G401 (cell line): Measurements from ENCODE around the gene TRAK2. TPM values are rescaled to one million over a fixed set of nuclear protein-coding genes. Genes with fewer than 3 reads are reported as not detected.
"Not testable (repeated sequence)": the region's sequence is repeated elsewhere in the genome, so short reads cannot be mapped to it uniquely, and the experiment has no call there.

Source experiments
- DNase-seq: peaks from one replicate; pipeline ENCODE4 v3.0.0-alpha.2; 2015; ENCODE audit warnings: low spot score
- in situ Hi-C: cut with HindIII; loops from 2 replicates; pipeline ENCODE4 v1.10.0; 2016; ENCODE audit warnings: low sequenced_read_pairs, mixed read lengths
- total RNA-seq: library from RNA; depleted of rRNA; stranded (reverse); fragments of >200 nt; shearing (Covaris generic); gene quantifications from 2 replicates; pipeline ENCODE4 v1.2.3, GENCODE V29; 2014

Gene TRAK2
- total RNA-seq, 1 experiment from 2014 or later = 16.7 TPM

GRCh38 chr2:201377218-201377617 is 74.0 kb downstream of the TRAK2 start:
- DNase-seq = no peak
- in situ Hi-C loops = no loop called here

- no peak for DNase-seq
- in situ Hi-C loops = no loop called here
Measured at GRCh38 chr2:201369775-201370174, 81.5 kb downstream of the TRAK2 start.

- DNase-seq, in situ Hi-C loops: not testable (repeated sequence)
Measured at GRCh38 chr2:201369318-201369717, 81.9 kb downstream of the TRAK2 start.

GRCh38 chr2:201366146-201366545 is 85.1 kb downstream of the TRAK2 start:
- in situ Hi-C loops = no loop called here

GRCh38 chr2:201363857-201364560 is 87.2 kb downstream of the TRAK2 start:
- DNase-seq = peak; percentile 10
- in situ Hi-C loops = no loop called here

More at GRCh38 chr2:201366146-201366545, 85.1 kb downstream of the TRAK2 start:
- no peak for DNase-seq

- in situ Hi-C loops = no loop called here
- no peak for DNase-seq
Measured at GRCh38 chr2:201362396-201362795, 88.9 kb downstream of the TRAK2 start.

- in situ Hi-C loops = no loop called here
- no peak for DNase-seq
Measured at GRCh38 chr2:201361078-201361733, 90.1 kb downstream of the TRAK2 start.

GRCh38 chr2:201360256-201360655 is 91.0 kb downstream of the TRAK2 start:
- DNase-seq = no peak
- in situ Hi-C loops = no loop called here

- in situ Hi-C loops = no loop called here
- DNase-seq = no peak
Measured at GRCh38 chr2:201358684-201359083, 92.6 kb downstream of the TRAK2 start.

GRCh38 chr2:201357221-201357620 is 94.0 kb downstream of the TRAK2 start, which contains the start of gene FLACC1:
Gene FLACC1 (minus strand): TSS chr2:201357345. CDS start chr2:201351404, 5,941 bp downstream.
- in situ Hi-C loops = no loop called here
- DNase-seq = peak; percentile 8

GRCh38 chr2:201353116-201353515 is 98.1 kb downstream of the TRAK2 start:
- DNase-seq = no peak
- in situ Hi-C loops = no loop called here

- no peak for DNase-seq
- in situ Hi-C loops = no loop called here
Measured at GRCh38 chr2:201350879-201351278, 100.4 kb downstream of the TRAK2 start.

GRCh38 chr2:201349601-201350000 is 101.7 kb downstream of the TRAK2 start:
- no peak for DNase-seq
- in situ Hi-C loops = no loop called here

- in situ Hi-C loops = no loop called here
- no peak for DNase-seq
Measured at GRCh38 chr2:201348758-201349157, 102.5 kb downstream of the TRAK2 start.

- in situ Hi-C loops = no loop called here
- DNase-seq = no peak
Measured at GRCh38 chr2:201347138-201347537, 104.1 kb downstream of the TRAK2 start.

- in situ Hi-C loops = no loop called here
- DNase-seq = no peak
Measured at GRCh38 chr2:201345625-201346213, 105.5 kb downstream of the TRAK2 start.

GRCh38 chr2:201344663-201345366 is 106.4 kb downstream of the TRAK2 start:
- in situ Hi-C loops = no loop called here
- no peak for DNase-seq

GRCh38 chr2:201343559-201343958 is 107.7 kb downstream of the TRAK2 start:
- in situ Hi-C loops = no loop called here
- DNase-seq = no peak

- in situ Hi-C loops = no loop called here
- DNase-seq = no peak
Measured at GRCh38 chr2:201342923-201343322, 108.3 kb downstream of the TRAK2 start.

- in situ Hi-C loops = no loop called here
- DNase-seq = no peak
Measured at GRCh38 chr2:201329409-201329808, 121.8 kb downstream of the TRAK2 start.
